DMS53 treated with DMSO at 0.1 percent for 48 hours (cell line): ENCODE results near the gene KPNA1.

Experiments
- DNase-seq: peaks from one replicate; lab custom pipeline; 2025; ENCODE audit not compliant: unreplicated experiment; lab: John Stamatoyannopoulos, UW

Gene KPNA1

DNA sequence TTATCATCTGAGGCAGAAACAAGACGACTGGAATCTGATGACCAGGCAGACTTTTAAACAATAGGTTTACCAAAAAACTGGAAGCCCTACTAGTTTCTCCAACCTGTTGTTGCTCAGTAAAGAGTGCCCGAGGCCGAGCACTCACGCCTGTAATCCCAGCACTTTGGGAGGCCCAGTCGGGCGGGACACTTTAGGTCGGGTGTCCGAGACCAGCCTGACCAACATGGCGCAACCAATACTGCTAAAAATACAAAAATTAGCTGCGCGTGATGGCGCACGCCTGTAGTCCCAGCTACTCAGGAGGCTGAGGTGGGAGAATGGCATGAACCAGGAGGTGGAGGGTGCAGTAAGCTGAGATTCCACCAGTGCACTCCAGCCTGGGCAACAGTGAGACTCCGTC lies 97.8 kb downstream of the KPNA1 start:
- no peak for DNase-seq

DNA sequence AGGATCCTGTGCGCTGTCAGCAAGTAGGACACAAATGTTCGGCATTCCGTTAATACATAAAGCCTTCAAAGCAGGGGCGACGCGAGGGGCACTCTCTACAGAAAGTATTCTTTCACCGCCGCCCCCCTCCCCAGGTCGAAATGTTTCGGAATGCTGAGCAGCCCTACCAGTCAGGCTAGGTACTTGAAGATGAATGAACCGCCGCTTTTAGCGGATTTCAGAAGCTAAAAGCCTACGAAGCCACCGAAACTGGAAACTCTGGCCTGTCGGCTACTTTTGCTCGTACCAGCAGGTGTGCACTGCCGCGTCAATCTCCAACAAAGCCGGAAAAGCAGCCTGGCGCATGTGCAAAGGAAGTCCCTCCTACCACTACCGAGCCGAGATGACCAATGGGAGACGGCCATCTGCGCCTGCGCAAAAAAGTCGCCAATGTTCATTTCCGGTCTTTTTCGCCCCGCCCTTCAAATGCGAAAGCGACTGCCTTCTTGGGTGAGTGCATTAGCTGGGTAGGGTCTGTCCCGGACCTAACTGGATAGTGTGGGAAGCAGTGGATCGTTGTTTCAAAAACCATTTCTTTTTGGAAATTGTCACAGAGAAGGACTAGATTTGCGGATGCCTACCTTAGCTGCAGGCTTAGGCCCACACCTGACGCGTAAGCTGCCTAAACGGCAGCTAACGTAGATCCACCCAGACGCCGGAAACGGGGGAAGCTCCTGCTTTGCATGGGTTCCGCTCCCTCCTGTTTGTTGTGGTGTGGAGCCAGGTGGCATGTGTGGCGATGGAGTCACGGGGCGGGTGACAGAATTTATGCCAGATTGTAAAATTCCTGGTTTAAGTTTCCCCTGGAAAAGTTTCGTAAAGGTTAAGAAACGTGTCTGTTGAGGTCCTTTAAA lies 98.7 kb downstream of the KPNA1 start, which contains the start of gene WDR5B:
WDR5B (minus strand) TSS at position 301 of the 893 bp plus-strand sequence. CDS start 534 bp downstream, outside the sequence.
- no peak for DNase-seq

DNA sequence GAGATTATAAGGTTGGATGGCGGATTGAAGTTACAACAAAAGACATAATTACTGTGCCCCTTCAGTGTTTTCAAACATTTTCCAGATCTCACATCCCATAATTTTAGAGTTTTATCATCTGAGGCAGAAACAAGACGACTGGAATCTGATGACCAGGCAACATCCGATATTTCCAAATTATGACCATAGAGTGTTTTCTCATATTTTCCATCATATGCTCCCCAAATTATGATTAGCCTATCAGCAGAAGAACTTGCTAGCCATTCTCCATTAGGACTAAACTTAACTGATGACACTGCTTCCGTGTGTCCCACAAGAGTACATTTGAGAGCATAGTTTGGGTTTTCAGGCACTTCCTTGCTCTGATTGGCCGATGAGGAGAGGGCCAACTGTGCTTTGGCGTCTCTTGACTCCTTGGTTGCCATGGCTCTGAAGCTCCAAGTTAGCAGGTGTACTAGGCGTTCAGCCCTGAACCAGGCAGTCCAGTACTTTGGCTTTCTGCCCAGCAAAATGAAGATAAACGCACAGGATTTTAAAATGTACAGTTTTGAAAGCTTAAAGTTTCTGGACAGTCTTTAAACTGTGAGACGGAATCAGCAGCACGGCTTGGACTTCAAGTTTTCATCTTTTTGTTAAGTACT lies 99.5 kb downstream of the KPNA1 start:
- no peak for DNase-seq

DNA sequence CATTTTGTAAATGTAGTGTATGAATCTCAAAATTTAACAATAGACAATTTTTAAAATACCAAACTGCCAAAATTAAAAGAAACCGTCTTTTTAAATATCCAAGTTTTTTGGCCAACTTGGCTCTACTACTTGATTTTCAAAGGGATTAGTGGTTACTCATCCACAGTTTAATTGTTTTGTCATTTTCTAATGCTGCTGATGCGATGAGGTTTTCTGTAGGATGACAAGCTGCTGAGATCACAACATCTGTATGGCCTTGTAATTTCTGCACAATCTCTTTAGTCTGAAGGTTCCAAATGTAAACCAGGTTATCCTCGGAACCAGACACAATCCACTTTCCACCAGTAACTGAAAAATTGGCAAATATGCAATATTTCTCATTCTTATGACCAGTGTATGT lies 100.3 kb downstream of the KPNA1 start:
- no peak for DNase-seq

DNA sequence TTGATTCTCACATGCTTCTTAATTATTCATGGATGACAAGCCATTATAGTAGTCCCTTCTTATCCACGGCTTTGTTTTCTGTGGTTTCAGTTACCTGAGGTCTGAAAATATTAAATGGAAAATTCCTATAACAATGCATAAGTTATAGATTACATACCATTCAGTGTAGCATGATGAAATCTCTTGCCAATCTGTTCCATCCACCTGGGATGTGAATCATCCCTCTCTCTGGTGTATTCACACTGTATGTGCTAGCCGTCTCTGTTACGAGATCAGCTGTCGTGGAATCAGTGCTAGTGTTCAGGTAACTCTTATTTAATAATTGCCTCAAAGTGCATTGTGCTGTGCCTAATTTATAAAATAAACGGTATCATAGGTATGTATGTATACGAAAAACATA lies 104.1 kb downstream of the KPNA1 start:
- no peak for DNase-seq

DNA sequence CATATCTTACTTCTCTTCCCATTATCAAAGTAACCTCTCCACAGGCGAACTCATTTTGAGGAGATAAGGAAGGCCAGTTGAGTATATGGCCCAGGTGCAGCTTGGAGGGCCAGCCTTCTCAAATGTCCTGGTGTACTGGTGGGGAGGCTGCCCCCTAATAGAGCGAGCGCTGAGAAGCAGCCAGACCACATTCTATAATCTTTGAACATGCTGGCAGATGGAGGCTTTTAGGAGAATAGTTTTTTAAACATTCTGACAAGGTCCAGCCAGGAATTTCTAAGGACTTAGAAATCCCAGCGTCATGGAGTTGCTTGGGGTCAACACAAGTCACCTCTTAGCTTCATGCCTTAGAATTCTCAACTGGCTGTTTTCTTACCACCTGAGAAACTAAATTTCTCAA lies 104.6 kb downstream of the KPNA1 start:
- no peak for DNase-seq

DNA sequence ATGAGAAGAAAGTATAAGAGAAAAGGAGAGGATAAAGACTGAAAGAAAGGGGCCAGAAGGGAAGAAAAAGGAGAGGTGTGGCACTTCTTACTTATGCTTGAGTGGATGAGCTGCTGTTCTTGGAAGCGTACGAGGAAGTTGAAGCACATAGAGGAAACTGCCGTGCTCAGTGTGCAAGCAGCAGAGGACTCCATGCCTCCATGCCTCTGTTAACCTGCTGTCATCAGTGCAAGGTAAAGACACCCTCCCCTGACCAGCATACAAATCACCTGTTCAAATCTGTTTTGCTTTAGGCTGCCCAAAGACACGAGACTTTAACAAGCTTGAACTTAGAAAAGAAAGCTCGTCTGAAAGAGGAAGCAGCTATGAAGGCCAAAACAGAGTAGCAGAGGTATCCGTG lies 105.3 kb downstream of the KPNA1 start:
- no peak for DNase-seq

DNA sequence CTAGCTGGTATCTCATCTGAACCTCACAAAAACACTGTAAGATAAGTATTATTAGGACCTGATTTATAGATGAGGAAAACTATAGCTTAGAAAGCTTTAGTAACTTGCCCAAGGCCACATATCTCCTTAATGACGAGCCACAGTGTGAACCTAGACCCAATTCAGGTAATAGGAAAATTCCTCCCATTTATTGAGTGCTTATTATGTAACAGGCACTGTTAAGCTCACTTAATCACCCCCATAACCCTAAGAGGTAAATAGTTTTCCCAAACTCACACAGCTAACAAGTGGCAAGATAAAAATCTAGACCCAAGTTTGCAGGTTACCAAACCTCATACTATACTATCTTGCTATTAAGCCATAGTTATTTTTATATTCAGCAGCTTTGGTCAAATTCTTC lies 106.8 kb downstream of the KPNA1 start:
- DNase-seq: no peak

DNA sequence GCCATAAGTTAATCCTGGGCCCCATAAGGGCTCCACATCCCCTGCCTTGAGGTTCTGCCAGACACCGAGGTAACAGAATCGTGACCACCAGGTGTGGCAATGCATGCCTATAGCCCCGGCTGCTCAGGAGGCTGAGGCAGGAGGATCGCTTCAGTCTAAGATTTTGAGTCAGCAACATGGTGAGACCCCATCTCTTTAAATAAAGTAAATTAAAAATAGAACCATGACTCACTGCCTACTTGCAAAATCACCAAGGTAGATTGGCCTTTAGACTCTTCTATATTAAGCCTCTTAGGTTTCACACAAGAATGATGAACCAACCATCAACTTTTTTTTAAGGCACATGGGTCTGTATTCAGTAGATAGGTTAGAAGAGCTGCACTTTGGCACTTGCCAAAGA lies 108.5 kb downstream of the KPNA1 start:
- no peak for DNase-seq

DNA sequence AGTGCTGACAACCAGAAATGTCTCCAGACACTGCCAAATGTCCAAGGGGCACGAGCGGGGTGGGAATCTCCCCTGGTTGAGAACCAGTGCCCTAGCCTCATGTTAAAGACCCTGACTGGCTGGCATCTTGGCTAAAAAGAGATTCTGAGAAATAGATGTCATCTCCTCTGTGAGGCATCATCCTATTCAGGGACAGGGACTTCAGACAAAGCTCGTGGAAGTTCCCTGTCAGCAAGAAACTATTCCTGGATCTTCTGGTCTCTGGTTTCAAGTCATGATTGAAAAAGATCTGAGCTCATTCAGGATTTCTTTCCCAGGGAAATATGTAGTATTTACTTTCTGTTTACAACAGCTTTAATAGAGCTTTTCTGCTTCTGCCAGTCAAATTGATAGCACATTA lies 109.7 kb downstream of the KPNA1 start:
- DNase-seq: no peak

DNA sequence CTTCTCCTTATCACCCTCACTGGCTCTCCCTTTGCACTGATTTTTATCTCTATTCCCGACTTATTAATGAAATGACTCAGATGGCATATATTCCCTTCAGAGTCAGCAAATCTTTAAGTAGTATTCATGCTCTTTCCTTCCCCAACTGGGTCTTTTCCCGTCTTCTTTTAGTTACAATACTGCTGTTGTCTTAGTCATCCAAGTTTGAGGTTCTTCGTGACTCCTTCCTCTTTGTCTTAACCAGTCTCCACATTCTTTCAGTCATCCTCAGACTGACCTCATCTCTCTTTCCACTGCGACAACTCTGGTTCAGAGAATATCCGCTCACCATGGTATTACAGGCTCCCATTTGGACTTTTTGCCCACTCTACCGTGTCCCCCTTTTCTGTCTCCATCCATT lies 111.2 kb downstream of the KPNA1 start:
- no peak for DNase-seq

DNA sequence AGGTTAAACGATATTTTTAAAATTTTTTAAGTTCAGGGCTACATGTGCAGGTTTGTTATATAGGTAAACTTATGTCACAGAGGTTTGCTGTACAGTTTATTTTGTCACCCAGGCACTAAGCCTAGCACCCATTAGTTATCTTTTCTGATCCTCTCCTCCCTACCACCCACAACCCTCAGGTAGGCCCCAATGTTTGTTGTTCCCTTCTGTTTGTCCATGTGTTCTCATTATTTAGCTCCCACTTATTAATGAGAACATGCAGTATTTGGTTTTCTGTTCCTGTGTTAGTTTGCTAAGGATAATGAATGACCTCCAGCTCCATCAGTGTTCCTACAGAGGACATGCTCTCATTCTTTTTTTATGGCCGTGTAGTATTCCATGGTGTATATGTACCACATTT lies 115.8 kb downstream of the KPNA1 start:
- no peak for DNase-seq

DNA sequence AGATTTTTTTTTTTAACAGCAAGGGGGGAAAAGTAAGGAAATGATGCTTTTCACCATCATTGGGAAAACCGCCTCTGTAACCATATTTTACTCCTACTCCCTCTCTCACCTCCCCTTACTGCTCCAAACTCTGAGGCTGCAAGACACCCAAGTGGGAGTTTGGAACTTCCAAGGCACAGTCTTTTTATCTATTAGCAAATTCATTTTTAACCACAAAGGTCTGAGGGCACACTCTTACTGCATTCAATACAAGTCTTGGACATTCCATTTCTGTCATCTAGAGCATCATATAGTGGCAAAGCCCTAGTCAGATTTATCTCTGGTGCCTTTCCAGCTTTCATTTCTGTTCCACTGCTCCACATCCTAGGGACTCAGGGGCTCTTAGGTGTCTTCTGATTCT lies 117.5 kb downstream of the KPNA1 start:
- no peak for DNase-seq

DNA sequence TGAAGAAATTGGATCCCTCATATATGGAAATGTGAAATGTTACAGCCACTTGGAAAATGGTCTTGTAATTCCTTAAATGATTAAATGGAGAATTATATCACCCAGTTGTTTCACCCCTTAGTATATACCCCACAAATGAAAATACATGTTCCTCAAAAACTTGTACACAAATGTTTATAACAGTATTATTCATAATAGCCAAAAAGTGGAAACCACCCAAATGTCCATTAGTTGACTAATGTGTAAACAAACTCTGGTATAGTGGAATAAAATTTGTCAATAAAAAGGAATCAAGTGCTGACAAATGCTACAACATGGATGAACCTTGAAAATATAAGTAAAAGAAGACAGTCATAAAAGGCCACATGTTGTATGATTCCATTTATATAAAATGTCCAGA lies 118.2 kb downstream of the KPNA1 start:
- DNase-seq: no peak

DNA sequence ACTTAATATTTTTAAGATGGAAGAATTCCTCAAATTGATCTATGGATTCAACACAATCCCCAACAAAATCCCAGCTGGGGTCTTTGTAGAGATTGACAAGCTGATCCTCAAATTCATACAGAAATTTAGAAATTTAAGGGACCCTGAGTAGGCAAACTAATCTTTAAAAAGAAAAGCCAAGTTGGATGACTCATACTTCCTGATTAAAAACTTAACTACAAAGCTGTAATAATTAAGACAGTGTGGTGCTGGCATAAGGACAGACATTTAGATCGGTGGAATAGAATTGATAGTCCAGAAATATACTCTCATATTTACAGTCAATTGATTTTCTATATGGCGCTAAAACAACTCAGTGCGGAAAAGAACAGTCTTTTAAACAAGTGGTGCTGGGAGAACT lies 119.2 kb downstream of the KPNA1 start:
- no peak for DNase-seq

DNA sequence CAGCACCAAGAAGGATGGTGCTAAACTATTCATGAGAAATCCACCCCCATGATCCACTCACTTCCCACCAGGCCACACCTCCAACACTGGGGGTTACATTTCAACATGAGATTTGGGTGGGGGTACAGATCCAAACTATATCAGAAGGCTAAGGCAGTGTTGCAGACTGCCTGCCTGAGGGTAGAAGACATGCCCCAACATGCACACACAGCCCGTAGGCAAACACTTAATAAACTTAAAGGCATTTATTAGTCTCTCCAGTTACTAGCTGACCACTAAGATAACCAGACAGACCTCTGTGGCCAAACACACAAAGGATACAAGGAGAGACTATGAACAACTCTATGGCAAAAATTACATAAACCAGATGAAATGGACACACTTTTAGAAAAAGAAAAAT lies 120.6 kb downstream of the KPNA1 start:
- no peak for DNase-seq

DNA sequence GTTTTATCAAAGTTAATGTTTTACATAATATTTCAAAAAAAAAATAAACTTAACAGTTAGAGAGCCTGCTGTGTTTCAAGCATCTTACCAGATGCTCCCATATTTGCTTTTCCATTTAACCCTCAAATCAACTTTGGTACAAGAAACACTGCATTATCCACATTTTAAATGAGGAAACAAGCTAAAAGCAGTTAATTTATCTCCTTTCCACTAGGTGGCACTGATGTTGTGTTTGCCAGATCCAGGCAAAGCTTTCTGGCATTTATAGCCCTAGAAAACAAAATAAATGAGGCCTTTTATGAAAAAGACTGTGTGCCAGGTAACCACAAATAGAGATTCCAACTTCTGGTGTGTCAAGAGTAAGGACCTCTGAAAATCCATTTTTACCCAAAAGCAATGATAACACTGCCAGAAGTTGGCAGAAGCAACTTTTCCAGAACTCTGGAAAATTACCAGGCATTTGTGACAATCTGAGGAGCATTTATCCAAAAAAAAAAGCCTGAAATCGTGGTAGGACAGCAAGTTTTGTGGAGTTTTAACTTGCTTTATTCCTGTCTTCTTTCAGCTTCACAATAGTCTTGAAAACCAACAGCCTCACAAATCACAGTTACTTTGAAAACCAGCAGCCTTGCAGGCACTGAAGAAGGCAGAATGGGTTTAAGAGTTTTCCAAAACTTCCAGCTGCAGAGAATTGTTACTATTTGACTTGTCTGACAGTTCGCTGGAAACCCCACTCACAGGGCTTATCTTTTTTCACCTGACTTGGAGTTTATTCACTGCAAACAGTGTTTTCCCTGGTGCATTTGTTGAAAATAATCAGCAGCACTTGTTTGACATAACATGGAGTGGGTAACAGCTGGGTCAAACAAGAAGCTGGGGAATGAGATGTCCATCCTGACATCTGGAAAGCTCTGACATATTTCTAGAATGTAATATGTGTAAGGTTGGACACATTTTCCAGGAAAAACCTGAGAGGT lies 121.6 kb downstream of the KPNA1 start:
- DNase-seq: peak; percentile 16

DNA sequence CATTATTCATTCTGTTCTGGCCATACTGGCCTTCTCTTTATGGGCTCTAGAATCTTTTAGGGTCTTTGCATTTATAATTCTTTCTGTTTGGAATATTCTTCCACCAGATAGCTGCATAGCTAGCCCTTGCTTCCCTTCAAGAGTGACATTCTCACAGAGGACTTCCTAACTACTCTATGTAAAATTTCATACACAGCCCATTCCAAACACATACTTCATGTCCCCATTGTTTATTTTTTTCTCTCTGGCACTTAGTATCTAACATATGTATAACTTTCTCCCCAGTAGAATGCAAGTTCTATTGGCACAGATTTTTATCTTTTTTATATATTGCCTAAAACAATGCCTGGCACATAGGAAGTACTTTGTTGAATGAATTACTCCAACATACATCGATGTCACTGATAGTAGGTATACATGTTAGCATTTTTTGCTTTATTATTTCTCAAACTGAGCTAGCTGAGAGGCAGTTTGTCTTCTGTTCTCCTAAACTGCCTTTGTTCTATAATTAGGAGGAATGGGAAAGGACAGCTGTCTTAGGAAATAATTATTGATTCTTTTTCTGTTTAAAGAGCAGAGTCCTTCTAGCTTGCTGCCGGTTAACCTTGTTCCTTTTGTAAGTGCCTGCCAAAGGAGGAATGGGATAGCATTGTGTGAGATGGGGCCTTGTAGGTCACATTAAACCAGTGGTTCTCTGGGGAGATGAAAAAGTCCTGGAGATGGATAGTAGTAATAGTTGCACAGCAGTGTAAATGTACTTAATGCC lies 122.9 kb downstream of the KPNA1 start:
- no peak for DNase-seq

DNA sequence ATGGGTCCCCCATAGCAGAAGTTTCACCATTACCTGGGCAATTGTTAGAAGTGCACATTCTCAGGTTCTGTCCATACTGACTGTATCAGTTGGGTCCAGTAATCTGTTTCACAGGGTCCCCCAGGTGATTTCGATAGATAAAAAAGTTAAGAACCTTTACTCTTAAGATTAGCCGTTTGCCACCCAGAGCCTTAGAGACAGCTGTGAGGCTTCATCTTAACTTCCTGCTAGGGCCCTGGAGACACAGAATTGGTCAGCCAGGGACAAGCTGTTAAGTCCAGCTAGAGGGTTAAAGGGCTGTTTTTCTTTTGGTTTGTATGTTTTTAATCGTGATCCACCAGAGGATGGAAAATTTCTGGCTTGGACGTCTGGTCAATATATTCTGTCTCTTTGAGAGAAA lies 124.1 kb downstream of the KPNA1 start:
- no peak for DNase-seq

DNA sequence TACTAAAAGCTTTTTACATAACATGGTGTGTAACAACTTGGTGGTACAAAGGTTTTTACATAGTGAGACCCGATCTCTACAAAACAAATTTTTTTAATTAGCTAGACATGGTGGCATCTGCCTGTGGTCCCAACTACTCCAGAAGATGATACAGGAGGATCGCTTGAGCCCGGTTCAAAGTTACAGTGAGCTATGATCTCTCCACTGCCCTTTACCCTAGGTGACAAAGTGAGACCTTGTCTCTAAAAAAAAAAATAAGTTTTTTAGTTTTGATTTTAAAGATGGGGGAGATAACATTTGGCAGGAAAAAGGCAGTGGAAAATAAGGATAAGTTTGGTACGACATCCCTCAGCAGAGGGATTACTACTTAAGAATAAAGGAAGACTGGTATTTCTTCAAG lies 124.8 kb downstream of the KPNA1 start:
- no peak for DNase-seq

DNA sequence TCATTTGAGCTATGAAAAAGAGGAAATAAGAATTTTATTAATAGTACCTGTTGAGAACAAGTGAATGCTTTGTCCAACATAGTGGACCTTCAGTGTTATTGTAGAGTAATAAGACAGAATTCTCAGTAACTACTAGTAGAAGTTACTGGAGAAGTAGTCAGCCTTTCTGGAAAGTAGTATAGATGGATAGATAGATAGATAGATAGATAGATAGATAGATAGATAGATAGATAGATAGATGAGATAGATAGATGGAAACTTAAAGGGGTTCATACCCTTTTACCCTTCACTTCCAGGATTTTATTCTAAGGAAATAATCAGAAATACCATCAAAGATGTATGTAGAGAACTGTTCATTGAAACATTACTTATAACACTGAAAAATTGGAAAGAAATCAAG lies 125.5 kb downstream of the KPNA1 start:
- DNase-seq: no peak
